K562 (cell line): ENCODE measurements around the gene RAMAC. TPM values are rescaled to one million over a fixed set of nuclear protein-coding genes. Genes with fewer than 3 reads are reported as not detected.

Experiments used
- CC2D1A ChIP-seq: fragments of 450-650 bp; IDR thresholded peaks from 2 replicates; pipeline ENCODE4 v1.6.1; 2017; ENCODE audit warnings: mild to moderate bottlenecking
- CEBPG ChIP-seq, 3 experiments: fragments of 200-800 bp in 1 of 3; sonication (Bioruptor generic) in 1 of 3; sonication (generic) in 1 of 3; formaldehyde crosslinking in 1 of 3; IDR thresholded peaks in 2 of 3; conservative IDR thresholded peaks in 1 of 3; 2 replicates each; pipeline versions ENCODE4 v1.6.1 to v1.8.0; 2016 to 2022; ENCODE audit warnings: missing compliant biosample characterization in 2 of 3, missing genetic modification characterization in 2 of 3, mild to moderate bottlenecking in 1 of 3, missing genetic modification reagents in 1 of 3
- FIP1L1 ChIP-seq: fragments of 200-400 bp; formaldehyde crosslinking; IDR thresholded peaks from 2 replicates; pipeline ENCODE4 v1.6.1; 2018; ENCODE audit warnings: mild to moderate bottlenecking, low read depth, low read length; ENCODE audit not compliant: poor library complexity, severe bottlenecking
- FUS ChIP-seq: fragments of 200-400 bp; formaldehyde crosslinking; optimal IDR thresholded peaks from 2 replicates; pipeline ENCODE3; 2017; ENCODE audit warnings: low read depth, low read length
- MYC ChIP-seq, 2 experiments: fragments of 250-450 bp in 1 of 2; sonication (Bioruptor Pico) in 1 of 2; IDR thresholded peaks; 2 replicates each; pipeline versions ENCODE4 v1.5.1 to v1.6.1; 2012 to 2021; ENCODE audit warnings: low read depth in 2 of 2, borderline replicate concordance in 1 of 2, improper control_type of control experiment in 1 of 2, low read length in 1 of 2, mild to moderate bottlenecking in 1 of 2, moderate library complexity in 1 of 2
- RFX7 ChIP-seq: fragments of 250-450 bp; sonication (Bioruptor Pico); IDR thresholded peaks from 2 replicates; pipeline ENCODE4 v1.5.1; 2021; ENCODE audit warnings: mild to moderate bottlenecking
- XRCC3 ChIP-seq: fragments of 450-650 bp; IDR thresholded peaks from 2 replicates; pipeline ENCODE4 v1.6.1; 2017; ENCODE audit warnings: mild to moderate bottlenecking, moderate library complexity
- ZNF830 ChIP-seq: fragments of 250-450 bp; sonication (Bioruptor Pico); IDR thresholded peaks from 2 replicates; pipeline ENCODE4 v1.5.0; 2021; ENCODE audit warnings: mild to moderate bottlenecking
- polyA plus RNA-seq, 8 experiments: library from polyadenylated mRNA; depleted of rRNA in 4 of 8; stranded (reverse) in 5 of 8; unstranded in 3 of 8; fragments of >200 nt; fragmentation: Nextera tagmentation in 2 of 8; fragmentation: Illumina TruSeq in 1 of 8; extraction: Ambion mirVana in 2 of 8; extraction: Trizol in 1 of 8; gene quantifications; 2 replicates each; pipeline versions ENCODE4 v1.2.1 to v1.2.3, GENCODE V29; 2011 to 2014; ENCODE audit warnings: inconsistent platforms in 1 of 8, missing spikeins in 1 of 8
- total RNA-seq, 7 experiments: library from RNA; depleted of rRNA in 6 of 7; stranded (reverse); fragments of >200 nt in 6 of 7; fragmentation: Illumina TruSeq in 2 of 7; extraction: Trizol in 2 of 7; gene quantifications; 2 replicates each; pipeline versions ENCODE4 v1.2.1 to v1.2.3, GENCODE V29; 2011 to 2021; ENCODE audit warnings: low replicate concordance in 1 of 7
- TF ChIP-seq, protein P1 (sequence below): fragments of 250-450 bp; sonication (Bioruptor Pico); IDR thresholded peaks from 2 replicates; pipeline ENCODE4 v1.4.0; 2020; ENCODE audit warnings: mild to moderate bottlenecking, moderate library complexity, borderline replicate concordance
- TF ChIP-seq, protein P2 (sequence below): sonication (generic); formaldehyde crosslinking; IDR thresholded peaks from 2 replicates; pipeline ENCODE4 v1.8.0; 2022; ENCODE audit warnings: mild to moderate bottlenecking, missing genetic modification reagents
- TF ChIP-seq, protein P3 (sequence below): sonication (generic); formaldehyde crosslinking; IDR thresholded peaks from 2 replicates; pipeline ENCODE4 v1.8.0; 2022; ENCODE audit warnings: missing genetic modification reagents, mild to moderate bottlenecking, moderate library complexity, borderline replicate concordance
- TF ChIP-seq, protein P4 (sequence below), 2 experiments: IDR thresholded peaks; 2 replicates each; pipeline ENCODE4 v1.6.1; 2012; ENCODE audit warnings: improper control_type of control experiment in 2 of 2, low read depth in 2 of 2, low read length in 2 of 2, borderline replicate concordance in 1 of 2
- TF ChIP-seq, protein P5 (sequence below): fragments of 450-650 bp; IDR thresholded peaks from 2 replicates; pipeline ENCODE4 v1.6.1; 2016; ENCODE audit warnings: missing biosample characterization, missing genetic modification characterization

Gene RAMAC
- total and polyA plus RNA-seq, 9 of the 15 experiments (the other 6 are each of a cell fraction or from before 2014, with no cell fraction given) = 26.9 to 108 (median 38.4) TPM

DNA sequence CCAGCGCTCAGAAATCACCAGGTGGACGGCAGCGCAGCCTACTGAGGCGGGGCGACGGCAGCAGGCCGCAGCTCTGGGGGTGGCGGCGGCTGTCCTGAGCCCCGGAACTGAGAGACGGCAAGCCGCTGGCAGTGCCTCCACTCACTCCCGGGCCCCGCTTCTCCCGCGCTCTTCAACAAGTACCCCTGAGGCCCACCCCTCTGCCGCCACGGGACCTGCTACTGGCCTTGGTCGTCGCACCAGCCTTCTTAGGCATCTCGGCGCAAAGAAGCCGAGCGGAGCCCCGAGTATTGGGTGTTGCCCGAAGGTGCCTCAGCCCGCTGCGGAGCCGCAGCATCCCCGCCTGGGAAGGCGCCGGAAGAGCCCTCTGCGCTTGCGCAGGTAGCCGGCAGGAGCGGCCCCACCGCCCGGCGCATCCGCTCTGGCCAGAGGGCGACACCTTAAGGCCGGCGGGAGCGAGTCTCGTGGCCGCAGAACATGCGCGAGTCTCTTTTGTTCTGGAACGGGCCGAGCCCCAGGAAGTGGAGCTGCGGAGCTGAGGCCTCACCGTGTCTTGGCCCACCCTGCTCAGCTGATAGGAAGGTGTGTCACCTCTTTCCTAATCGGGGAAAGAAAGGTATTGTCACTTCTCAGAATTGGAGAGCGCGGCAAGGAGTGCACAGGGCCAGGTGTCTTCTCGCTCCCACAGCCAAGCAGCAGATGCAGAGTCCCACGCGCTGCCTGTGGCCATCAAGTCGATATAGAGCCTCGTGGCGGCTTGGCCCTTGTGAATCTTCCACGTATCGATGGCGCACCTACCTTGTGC lies 25.5 kb downstream of the RAMAC start, which contains the start of gene C15orf40 (continued):
- TF ChIP-seq, protein P1, sequence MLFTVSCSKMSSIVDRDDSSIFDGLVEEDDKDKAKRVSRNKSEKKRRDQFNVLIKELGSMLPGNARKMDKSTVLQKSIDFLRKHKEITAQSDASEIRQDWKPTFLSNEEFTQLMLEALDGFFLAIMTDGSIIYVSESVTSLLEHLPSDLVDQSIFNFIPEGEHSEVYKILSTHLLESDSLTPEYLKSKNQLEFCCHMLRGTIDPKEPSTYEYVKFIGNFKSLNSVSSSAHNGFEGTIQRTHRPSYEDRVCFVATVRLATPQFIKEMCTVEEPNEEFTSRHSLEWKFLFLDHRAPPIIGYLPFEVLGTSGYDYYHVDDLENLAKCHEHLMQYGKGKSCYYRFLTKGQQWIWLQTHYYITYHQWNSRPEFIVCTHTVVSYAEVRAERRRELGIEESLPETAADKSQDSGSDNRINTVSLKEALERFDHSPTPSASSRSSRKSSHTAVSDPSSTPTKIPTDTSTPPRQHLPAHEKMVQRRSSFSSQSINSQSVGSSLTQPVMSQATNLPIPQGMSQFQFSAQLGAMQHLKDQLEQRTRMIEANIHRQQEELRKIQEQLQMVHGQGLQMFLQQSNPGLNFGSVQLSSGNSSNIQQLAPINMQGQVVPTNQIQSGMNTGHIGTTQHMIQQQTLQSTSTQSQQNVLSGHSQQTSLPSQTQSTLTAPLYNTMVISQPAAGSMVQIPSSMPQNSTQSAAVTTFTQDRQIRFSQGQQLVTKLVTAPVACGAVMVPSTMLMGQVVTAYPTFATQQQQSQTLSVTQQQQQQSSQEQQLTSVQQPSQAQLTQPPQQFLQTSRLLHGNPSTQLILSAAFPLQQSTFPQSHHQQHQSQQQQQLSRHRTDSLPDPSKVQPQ (CRISPR knock-in tag) = no peak
- TF ChIP-seq, protein P2, sequence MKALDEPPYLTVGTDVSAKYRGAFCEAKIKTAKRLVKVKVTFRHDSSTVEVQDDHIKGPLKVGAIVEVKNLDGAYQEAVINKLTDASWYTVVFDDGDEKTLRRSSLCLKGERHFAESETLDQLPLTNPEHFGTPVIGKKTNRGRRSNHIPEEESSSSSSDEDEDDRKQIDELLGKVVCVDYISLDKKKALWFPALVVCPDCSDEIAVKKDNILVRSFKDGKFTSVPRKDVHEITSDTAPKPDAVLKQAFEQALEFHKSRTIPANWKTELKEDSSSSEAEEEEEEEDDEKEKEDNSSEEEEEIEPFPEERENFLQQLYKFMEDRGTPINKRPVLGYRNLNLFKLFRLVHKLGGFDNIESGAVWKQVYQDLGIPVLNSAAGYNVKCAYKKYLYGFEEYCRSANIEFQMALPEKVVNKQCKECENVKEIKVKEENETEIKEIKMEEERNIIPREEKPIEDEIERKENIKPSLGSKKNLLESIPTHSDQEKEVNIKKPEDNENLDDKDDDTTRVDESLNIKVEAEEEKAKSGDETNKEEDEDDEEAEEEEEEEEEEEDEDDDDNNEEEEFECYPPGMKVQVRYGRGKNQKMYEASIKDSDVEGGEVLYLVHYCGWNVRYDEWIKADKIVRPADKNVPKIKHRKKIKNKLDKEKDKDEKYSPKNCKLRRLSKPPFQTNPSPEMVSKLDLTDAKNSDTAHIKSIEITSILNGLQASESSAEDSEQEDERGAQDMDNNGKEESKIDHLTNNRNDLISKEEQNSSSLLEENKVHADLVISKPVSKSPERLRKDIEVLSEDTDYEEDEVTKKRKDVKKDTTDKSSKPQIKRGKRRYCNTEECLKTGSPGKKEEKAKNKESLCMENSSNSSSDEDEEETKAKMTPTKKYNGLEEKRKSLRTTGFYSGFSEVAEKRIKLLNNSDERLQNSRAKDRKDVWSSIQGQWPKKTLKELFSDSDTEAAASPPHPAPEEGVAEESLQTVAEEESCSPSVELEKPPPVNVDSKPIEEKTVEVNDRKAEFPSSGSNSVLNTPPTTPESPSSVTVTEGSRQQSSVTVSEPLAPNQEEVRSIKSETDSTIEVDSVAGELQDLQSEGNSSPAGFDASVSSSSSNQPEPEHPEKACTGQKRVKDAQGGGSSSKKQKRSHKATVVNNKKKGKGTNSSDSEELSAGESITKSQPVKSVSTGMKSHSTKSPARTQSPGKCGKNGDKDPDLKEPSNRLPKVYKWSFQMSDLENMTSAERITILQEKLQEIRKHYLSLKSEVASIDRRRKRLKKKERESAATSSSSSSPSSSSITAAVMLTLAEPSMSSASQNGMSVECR (CRISPR knock-in tag) = peak; percentile 72
- TF ChIP-seq RFX7 (CRISPR knock-in tag) (no peak), MYC (IDR thresholded peaks at IDR 0.05; ENCODE audit: low read depth, low read length) (peak; percentile 99), MYC (CRISPR knock-in tag; IDR thresholded peaks at IDR 0.05; ENCODE audit: borderline replicate concordance, low read depth) (peak; percentile 77), FIP1L1 (peak; percentile 79), FUS (no peak), CC2D1A (peak; percentile 63), XRCC3 (no peak), CEBPG (CRISPR knock-in tag; IDR thresholded peaks at IDR 0.05) (0 out of 2 replicates have a peak, but pooled peaks have one; percentile 43), CEBPG (tag; conservative IDR thresholded peaks at IDR 0.05 in 1 of 2, IDR thresholded peaks at IDR 0.05 in 1 of 2) (no peak), ZNF830 (no peak)
- TF ChIP-seq, protein P3, sequence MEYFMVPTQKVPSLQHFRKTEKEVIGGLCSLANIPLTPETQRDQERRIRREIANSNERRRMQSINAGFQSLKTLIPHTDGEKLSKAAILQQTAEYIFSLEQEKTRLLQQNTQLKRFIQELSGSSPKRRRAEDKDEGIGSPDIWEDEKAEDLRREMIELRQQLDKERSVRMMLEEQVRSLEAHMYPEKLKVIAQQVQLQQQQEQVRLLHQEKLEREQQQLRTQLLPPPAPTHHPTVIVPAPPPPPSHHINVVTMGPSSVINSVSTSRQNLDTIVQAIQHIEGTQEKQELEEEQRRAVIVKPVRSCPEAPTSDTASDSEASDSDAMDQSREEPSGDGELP (CRISPR knock-in tag) = peak; percentile 97
- TF ChIP-seq, protein P4, sequence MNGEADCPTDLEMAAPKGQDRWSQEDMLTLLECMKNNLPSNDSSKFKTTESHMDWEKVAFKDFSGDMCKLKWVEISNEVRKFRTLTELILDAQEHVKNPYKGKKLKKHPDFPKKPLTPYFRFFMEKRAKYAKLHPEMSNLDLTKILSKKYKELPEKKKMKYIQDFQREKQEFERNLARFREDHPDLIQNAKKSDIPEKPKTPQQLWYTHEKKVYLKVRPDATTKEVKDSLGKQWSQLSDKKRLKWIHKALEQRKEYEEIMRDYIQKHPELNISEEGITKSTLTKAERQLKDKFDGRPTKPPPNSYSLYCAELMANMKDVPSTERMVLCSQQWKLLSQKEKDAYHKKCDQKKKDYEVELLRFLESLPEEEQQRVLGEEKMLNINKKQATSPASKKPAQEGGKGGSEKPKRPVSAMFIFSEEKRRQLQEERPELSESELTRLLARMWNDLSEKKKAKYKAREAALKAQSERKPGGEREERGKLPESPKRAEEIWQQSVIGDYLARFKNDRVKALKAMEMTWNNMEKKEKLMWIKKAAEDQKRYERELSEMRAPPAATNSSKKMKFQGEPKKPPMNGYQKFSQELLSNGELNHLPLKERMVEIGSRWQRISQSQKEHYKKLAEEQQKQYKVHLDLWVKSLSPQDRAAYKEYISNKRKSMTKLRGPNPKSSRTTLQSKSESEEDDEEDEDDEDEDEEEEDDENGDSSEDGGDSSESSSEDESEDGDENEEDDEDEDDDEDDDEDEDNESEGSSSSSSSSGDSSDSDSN (IDR thresholded peaks at IDR 0.05; ENCODE audit: borderline replicate concordance in 1 of 2, low read depth in 2 of 2, low read length in 2 of 2) = 0 out of 4 replicates have a peak, but pooled peaks have one; percentile 2 to 53
- TF ChIP-seq, protein P5, sequence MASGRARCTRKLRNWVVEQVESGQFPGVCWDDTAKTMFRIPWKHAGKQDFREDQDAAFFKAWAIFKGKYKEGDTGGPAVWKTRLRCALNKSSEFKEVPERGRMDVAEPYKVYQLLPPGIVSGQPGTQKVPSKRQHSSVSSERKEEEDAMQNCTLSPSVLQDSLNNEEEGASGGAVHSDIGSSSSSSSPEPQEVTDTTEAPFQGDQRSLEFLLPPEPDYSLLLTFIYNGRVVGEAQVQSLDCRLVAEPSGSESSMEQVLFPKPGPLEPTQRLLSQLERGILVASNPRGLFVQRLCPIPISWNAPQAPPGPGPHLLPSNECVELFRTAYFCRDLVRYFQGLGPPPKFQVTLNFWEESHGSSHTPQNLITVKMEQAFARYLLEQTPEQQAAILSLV = no peak
